Measurements from ENCODE around the gene TRIM65.

The TRIM65 gene

GRCh38 chr17:75849724-75850123, 47.0 kb downstream of the TRIM65 start:
- no peak for DNase-seq

- DNase-seq, result no peak
Observed at GRCh38 chr17:75849279-75849646, 47.5 kb downstream of the TRIM65 start.

GRCh38 chr17:75848523-75849278, 48.0 kb downstream of the TRIM65 start:
- no peak for DNase-seq

DNA sequence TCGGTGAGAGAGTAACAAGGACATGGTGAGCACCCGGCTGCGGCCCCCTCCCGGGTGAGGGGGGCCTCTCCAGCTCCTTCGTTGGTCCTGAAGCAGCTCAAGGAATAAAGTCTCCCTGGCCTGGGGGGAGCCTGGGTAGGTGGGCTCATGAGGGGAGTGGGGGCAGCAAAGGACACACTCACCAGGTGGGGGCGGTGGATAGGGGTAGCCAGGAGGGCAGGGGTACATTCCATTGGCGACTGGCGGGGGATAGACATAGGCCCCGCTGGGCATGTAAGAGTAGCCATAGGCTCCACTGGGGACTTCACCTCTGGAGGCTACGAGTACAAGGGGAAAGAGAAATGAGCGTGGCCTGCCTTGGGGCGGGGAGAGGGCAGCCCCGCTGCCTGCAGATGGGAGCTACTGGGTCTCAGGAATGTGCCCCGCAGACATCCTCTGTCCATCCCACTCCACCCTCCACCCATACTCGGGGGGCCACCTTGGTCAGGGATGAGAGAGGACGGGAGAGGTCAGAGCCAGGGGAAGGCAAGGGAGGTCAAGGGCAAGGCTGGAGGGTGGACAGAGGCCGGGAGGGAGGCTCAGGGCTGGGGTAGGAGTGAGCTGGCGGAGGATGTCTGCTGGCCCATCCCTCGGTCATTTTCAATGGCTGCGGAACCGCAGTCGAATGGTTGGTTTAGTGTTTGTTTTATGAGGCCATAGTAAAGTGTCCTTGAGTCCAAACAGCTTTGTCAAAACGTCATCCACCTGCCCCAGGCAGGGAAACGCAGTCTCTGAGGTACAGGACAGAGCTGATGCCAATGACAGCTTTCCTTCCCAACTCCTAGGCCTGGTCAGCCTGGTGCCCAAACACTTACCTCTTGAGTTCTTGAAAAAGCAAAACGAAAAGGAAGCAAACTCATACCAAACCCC, 48.9 kb downstream of the TRIM65 start:
- DNase-seq, result no peak

DNA sequence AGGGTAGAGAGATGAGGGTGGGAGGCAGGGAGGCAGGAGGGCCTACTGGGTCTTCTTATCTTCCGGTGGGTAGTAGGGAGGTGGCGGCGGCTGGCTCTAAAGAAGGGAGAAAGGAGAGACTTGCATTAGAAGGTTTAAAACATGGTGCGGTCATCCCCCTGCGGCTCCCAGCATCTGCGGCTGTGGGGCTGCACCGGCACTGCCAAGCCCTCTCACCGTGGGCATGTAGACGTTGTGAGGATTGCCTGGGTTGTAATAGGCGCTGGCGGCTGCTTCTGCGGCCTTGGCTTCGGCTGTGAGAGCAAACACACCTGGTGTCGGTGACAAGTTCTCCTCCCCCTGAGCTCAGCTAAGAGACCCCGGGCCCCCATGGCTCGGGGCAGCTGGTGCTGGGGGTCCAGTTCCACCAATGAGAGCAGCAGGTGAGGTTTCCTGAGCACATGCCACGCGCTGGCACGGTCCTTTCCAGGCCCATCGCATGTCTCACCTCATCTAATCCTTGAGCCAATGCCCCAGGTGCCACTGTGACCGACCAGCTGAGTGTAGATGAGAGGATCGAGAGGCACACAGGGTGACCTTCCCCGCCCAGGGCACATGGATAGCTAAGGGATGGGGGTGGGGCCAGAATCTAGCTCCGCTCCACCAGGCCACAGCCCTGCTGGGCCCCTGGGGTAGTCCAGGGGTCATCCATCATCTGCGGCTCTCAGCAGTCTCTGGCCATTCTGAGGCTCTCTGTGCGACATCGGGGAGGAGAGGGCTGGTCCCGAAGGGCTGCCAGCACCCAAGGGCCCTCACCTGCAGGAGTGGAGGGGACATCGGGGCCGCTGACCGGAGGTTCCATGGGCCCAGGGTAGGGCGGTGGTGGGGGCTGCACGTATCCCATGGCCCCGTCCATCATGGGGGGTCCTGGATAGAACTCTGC, 49.8 kb downstream of the TRIM65 start:
- DNase-seq, result no peak

DNA sequence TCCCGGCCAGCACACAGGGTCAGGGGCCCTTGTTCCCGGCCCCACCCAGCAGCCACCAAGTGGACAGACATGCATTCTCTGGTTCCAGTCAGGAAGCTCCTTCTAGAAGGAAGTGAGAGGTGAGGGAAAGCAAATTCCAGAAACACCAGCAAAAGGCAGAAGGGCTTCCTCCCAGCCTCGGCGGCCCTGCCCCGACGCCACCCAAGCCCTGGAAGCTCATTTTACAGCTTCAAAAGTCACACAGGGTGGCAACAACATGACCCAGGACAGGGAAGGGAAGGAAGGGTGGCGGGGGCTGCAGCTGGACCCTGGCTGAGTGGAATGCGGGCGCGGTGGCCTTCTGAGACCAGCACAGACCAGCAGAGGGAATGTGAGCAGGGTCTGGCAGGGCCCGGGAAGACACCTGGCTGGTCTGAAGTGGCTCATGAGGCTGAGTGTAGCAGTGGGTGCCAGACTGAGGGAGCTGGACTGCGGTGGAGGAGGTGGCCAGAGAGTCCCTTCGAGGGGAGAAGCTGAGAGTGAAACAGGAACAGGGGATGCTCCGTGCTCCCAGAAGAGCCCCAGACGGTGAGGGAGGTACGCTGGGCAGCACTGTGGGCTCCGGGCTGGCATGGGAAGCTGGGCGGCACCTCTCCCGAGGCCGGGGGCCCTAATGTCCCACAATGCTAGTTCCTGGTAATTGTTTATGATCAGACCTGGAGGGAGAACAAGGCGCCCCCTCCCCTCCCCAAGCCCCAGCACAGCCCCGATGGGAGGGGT, 50.6 kb downstream of the TRIM65 start:
- DNase-seq, result no peak

DNA sequence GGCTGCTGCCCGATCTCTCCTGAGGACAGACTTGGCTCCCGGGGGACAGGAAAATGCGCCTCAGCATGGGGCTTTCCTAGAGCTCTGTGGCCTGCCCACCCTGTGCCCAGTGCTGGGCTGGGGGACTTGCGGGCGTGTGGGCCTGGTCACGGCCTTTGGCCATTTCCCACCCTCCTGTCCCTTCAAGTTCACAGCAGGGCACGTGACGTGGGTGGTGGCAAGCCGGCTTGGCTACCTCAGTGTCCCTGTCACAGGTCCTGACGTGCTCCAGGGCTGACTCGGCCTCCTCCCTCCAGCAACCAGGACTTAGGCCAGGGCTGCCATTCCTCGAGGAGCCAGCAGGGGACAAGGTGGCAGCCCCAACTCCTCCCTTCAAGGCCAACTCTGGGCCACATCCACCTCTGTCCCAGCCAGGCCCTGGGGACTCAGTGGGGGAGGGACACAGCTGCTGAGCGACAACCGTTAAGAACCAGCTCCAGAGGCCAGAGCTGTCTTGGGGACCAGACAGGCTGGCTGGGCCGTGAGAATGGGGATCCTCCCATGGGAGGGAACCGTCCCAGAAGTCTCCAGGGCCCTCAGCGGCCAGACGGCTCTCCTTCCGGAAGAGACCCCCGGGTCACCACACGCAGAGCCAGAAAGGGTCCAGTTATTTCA, 51.6 kb downstream of the TRIM65 start:
- no peak for DNase-seq

GRCh38 chr17:75844530-75845057, 52.2 kb downstream of the TRIM65 start:
- no peak for DNase-seq

GRCh38 chr17:75843577-75844529, 52.9 kb downstream of the TRIM65 start, which contains the start of gene UNC13D:
UNC13D (minus strand) TSS chr17:75844404; CDS start chr17:75844337, 67 bp downstream.
- DNase-seq, result no peak

- no peak for DNase-seq
Observed at GRCh38 chr17:75842963-75843576, 53.7 kb downstream of the TRIM65 start.

GRCh38 chr17:75842411-75842810, 54.3 kb downstream of the TRIM65 start:
- DNase-seq, result no peak

- no peak for DNase-seq
Observed at GRCh38 chr17:75840799-75841164, 56.0 kb downstream of the TRIM65 start.

- DNase-seq, result no peak
Observed at GRCh38 chr17:75839942-75840798, 56.6 kb downstream of the TRIM65 start.

All from NCI-H187 treated with DMSO at 0.1 percent for 48 hours (cell line).